Upper lobe of left lung (tissue), 6 donors: ENCODE measurements around the gene RGS8. TPM values are rescaled to one million over a fixed set of nuclear protein-coding genes. Genes with fewer than 3 reads are reported as not detected.

Experiments
- ATAC-seq, 2 donors: fragments of 200-7000 bp; cut with Tn5 transposase; one replicate each; pipeline ENCODE4 v1.9.1; 2022; ENCODE audit warnings: mild to moderate bottlenecking in 2 of 2, moderate library complexity in 2 of 2; ENCODE audit not compliant: low FRiP score in 2 of 2
- DNase-seq, 2 donors: peaks; one replicate each; pipeline ENCODE4 v3.0.0-alpha.2; 2019 to 2020
- H3K27ac ChIP-seq, 4 donors: fragments of 200-600 bp; sonication (generic); one replicate each; pipeline ENCODE4 v1.5.1; 2016 to 2019
- H3K27me3 ChIP-seq, 4 donors: fragments of 200-600 bp; sonication (generic); one replicate each; pipeline ENCODE4 v1.5.1; 2017 to 2019
- H3K36me3 ChIP-seq, 4 donors: fragments of 200-600 bp; sonication (generic); one replicate each; pipeline ENCODE4 v1.5.1; 2016 to 2019
- H3K4me1 ChIP-seq, 4 donors: fragments of 200-600 bp; sonication (generic); one replicate each; pipeline ENCODE4 v1.5.1; 2018 to 2019
- H3K4me3 ChIP-seq, 4 donors: fragments of 200-600 bp; sonication (generic); one replicate each; pipeline ENCODE4 v1.5.1; 2017 to 2019; ENCODE audit warnings: mild to moderate bottlenecking in 2 of 4, moderate library complexity in 1 of 4
- H3K9me3 ChIP-seq, 4 donors: fragments of 200-600 bp; sonication (generic); one replicate each; pipeline ENCODE4 v1.5.1; 2018 to 2019
- EP300 ChIP-seq, 4 donors: sonication (generic); formaldehyde crosslinking; IDR thresholded peaks; one replicate each; pipeline ENCODE4 v1.5.1; 2017; ENCODE audit warnings: antibody characterized with exemption in 4 of 4, control low read depth in 2 of 4
- POLR2A ChIP-seq, 4 donors: fragments of 450-650 bp; IDR thresholded peaks; one replicate each; pipeline ENCODE4 v1.5.1; 2016 to 2017; ENCODE audit warnings: antibody characterized with exemption in 4 of 4, mild to moderate bottlenecking in 2 of 4
- POLR2AphosphoS5 ChIP-seq, 2 donors: sonication (generic); formaldehyde crosslinking; IDR thresholded peaks; one replicate each; pipeline ENCODE4 v1.5.1; 2017; ENCODE audit warnings: antibody characterized with exemption in 2 of 2
- WGBS, 2 donors: methylation state at CpG; one replicate each; pipeline ENCODE4 v1.1.5; 2017 to 2018; 5-methylcytosine and 5-hydroxymethylcytosine counted together
- total RNA-seq, 6 donors: library from RNA; depleted of rRNA in 4 of 6; stranded (reverse); fragments of >200 nt in 4 of 6; gene quantifications; one replicate each; pipeline versions ENCODE4 v1.1.0 to v1.2.1, GENCODE V29; 2016 to 2021
- TF ChIP-seq, protein P1 (sequence below), 6 experiments: fragments of 450-650 bp in 4 of 6; fragments of 200-600 bp in 2 of 6; sonication (generic) in 2 of 6; IDR thresholded peaks; one replicate each; pipeline ENCODE4 v1.5.1; 2016 to 2019; ENCODE audit warnings: antibody characterized with exemption in 6 of 6
- donor health status: DM: no; HTN: no; CAD: no; lungs with moderate emphysema.
- donor health status: DM: no; HTN: yes; CAD: no; lungs with severe emphysema.

Gene RGS8
- total RNA-seq, 6 donors from 2014 or later = 0.20 TPM; not detected in 5

DNA sequence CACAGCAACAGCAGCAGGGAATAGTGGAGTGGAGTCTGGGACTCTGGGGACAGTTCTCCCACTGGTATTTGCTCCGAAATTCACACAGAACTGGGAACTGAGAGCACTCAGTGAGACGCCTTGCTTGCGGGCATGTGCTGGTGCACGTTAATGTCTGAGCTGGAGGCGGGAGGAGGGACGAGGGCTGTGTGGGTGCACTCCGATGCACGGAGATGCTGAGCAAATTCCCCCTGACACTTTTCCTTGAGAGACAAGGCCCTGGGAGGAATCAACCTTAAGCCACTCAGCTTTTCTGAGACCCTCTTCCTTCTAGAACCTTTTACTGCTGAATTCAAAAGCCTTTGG, 2.8 kb downstream of the RGS8 start:
- H3K36me3 ChIP-seq = no peaks in the 10 kb centered on the region
- TF ChIP-seq, protein P1, sequence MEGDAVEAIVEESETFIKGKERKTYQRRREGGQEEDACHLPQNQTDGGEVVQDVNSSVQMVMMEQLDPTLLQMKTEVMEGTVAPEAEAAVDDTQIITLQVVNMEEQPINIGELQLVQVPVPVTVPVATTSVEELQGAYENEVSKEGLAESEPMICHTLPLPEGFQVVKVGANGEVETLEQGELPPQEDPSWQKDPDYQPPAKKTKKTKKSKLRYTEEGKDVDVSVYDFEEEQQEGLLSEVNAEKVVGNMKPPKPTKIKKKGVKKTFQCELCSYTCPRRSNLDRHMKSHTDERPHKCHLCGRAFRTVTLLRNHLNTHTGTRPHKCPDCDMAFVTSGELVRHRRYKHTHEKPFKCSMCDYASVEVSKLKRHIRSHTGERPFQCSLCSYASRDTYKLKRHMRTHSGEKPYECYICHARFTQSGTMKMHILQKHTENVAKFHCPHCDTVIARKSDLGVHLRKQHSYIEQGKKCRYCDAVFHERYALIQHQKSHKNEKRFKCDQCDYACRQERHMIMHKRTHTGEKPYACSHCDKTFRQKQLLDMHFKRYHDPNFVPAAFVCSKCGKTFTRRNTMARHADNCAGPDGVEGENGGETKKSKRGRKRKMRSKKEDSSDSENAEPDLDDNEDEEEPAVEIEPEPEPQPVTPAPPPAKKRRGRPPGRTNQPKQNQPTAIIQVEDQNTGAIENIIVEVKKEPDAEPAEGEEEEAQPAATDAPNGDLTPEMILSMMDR (IDR thresholded peaks at IDR 0.05) = no peak
- no peak for TF ChIP-seq EP300 (IDR thresholded peaks at IDR 0.05)
- ATAC-seq (no peak), DNase-seq (no peak)
- H3K27ac ChIP-seq = no peak overlapping the region
- H3K4me3 ChIP-seq = no peak overlapping the region
- no peaks in the 10 kb centered on the region for H3K9me3 ChIP-seq
- H3K4me1 ChIP-seq = no peaks in the 10 kb centered on the region
- 86 to 92% methylated on average over 8 of the region's 8 CpGs for WGBS, 2 donors
- no peaks in the 10 kb centered on the region for H3K27me3 ChIP-seq

DNA sequence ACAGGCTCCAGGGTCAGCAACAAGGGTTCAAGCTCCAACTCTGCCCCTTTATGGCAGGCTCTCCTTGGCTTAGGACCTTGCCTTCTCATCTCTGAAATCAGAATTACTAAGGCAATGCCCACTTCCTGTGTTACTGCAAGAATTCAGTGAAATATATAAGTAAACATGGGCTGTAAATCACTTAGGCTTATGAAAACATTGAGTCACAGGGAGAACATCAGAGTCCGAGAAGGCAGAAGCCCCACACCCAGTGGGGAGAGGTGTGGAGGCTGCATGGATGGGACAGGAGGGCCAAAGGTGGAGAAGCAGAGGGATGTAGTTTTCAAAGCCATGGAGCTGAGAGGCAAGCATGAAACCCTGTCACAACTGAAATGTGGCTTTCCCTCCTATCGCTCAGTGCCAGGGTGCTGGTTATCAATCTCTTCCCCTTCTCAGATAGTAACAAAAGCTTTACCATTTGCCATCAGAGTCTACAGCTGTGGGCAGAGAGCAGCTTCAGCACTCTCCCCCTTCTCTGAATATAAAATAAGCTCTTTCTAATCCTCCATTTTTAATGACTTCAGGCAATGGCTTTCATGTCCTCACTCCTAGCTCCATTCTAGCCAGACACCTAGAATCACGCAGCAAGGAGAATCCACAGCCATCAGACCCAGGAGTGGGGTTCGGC, 3.4 kb downstream of the RGS8 start:
- WGBS, 2 donors = 73 to 76% methylated on average over 4 of the region's 4 CpGs

DNA sequence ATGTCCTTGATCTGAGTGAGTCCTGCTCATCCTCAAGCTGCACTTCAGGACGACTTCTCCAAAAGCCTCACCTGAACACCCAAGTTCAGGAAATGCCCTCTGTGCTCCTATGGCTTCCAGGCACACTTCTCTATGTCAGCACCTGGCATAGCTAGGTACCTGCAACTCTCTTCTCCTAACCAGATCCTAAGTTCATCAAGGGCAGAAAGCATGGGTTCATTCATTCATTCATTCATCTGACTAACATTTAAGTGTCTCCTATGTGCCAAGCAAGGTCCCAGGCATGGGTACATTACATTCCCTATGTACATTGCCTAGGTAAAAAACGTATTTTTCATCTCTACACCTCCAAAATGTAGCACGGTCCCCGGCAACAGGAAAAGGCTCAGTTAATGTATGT, 4.0 kb downstream of the RGS8 start:
- no peak overlapping the region for H3K4me3 ChIP-seq
- no peak for TF ChIP-seq POLR2A (IDR thresholded peaks at IDR 0.05)
- TF ChIP-seq EP300 (IDR thresholded peaks at IDR 0.05) = no peak
- TF ChIP-seq, protein P1 (IDR thresholded peaks at IDR 0.05) = no peak
- TF ChIP-seq POLR2AphosphoS5 (IDR thresholded peaks at IDR 0.05) = no peak
- H3K27ac ChIP-seq = no peak overlapping the region
- H3K36me3 ChIP-seq = no peaks in the 10 kb centered on the region
- DNase-seq (no peak), ATAC-seq (no peak)
- no peaks in the 10 kb centered on the region for H3K27me3 ChIP-seq
- WGBS, 2 donors = 86 to 88% methylated on average over 4 of the region's 4 CpGs
- H3K9me3 ChIP-seq = no peaks in the 10 kb centered on the region
- H3K4me1 ChIP-seq = no peaks in the 10 kb centered on the region

More for the DNA sequence above, 3.4 kb downstream of the RGS8 start:
- no peaks in the 10 kb centered on the region for H3K4me1 ChIP-seq
- H3K27ac ChIP-seq = no peak overlapping the region
- no peak for ATAC-seq
- no peak for DNase-seq
- H3K36me3 ChIP-seq = no peaks in the 10 kb centered on the region
- H3K4me3 ChIP-seq = no peak overlapping the region
- H3K9me3 ChIP-seq = no peaks in the 10 kb centered on the region
- no peak for TF ChIP-seq POLR2AphosphoS5 (IDR thresholded peaks at IDR 0.05)
- TF ChIP-seq, protein P1 (IDR thresholded peaks at IDR 0.05) = no peak
- TF ChIP-seq EP300 (IDR thresholded peaks at IDR 0.05) = no peak
- TF ChIP-seq POLR2A (IDR thresholded peaks at IDR 0.05) = no peak
- H3K27me3 ChIP-seq = no peaks in the 10 kb centered on the region

DNA sequence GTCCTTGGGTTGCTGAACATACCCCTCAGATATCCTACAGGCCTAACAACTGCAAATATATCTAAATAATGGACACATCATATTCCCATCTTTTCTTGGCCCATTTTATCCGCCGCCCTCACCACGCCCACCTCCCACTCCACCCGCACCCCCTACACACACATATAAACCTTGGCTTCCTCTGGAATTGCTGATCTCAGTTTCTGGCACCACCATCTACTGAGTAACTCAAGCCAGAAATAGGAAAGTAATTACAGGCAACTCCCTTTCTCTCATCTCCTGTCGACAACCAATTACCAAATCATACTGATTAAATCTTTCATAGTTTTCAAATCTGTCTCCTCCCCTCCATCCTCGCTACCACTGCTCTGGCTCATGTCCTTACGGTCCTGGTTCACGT, 4.7 kb downstream of the RGS8 start:
- Histone ChIP-seq H3K4me1 (no peaks in the 10 kb centered on the region), H3K27me3 (no peaks in the 10 kb centered on the region), H3K4me3 (no peak overlapping the region), H3K36me3 (no peaks in the 10 kb centered on the region), H3K9me3 (no peaks in the 10 kb centered on the region), H3K27ac (no peak overlapping the region)
- DNase-seq (no peak), ATAC-seq (peak in 1 of 2 donors; percentile 34)
- WGBS, 2 donors = 65 to 70% methylated on average over 8 of the region's 8 CpGs
- TF ChIP-seq POLR2AphosphoS5 (IDR thresholded peaks at IDR 0.05) (no peak), POLR2A (IDR thresholded peaks at IDR 0.05) (no peak), EP300 (IDR thresholded peaks at IDR 0.05) (no peak)
- TF ChIP-seq, protein P1 (IDR thresholded peaks at IDR 0.05) = no peak

DNA sequence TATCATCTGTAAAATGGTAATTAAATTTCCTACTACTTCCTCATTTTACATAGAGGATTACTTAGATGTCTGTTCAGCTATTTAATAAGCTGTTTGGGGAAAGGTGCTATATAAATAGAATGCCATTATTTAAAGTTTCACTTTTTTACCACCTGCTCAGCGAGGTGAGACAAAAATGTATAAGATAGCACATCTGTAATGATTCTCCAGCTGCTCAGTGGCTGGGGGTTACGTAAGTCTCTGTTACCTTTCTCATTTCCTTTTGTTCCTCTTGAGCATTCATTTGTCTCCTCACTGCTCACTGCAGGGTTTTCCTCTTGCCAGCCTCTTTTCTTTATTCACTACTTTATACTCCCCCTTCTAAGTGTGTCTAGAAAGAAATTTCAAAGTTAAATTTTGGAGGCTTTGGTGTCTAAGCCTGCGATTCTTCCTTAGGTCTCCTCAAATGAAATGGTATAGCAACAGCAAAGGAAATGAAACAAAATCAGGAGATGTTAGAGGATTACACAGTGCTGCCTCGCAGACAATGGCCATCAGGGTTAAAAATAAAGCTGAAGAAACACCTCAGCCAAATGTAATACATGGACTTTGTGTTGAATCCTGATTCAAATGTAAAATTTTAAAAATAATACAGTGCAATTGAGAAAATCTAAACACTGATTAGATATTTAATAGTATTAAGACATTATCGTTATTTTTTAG, 6.8 kb downstream of the RGS8 start:
- WGBS, 2 donors = 78 to 82% methylated on average over 5 of the region's 5 CpGs
- no peaks in the 10 kb centered on the region for H3K27me3 ChIP-seq
- H3K9me3 ChIP-seq = no peaks in the 10 kb centered on the region
- H3K4me1 ChIP-seq = peaks cover 0 to 6% (median 0%) of the 10 kb centered on the region in 4 donors
- ATAC-seq (no peak), DNase-seq (no peak)
- no peaks in the 10 kb centered on the region for H3K36me3 ChIP-seq
- no peak overlapping the region for H3K27ac ChIP-seq
- H3K4me3 ChIP-seq = no peak overlapping the region
- no peak for TF ChIP-seq EP300 (IDR thresholded peaks at IDR 0.05)
- TF ChIP-seq, protein P1 (IDR thresholded peaks at IDR 0.05) = no peak
- TF ChIP-seq POLR2A (IDR thresholded peaks at IDR 0.05) = no peak
- no peak for TF ChIP-seq POLR2AphosphoS5 (IDR thresholded peaks at IDR 0.05)
